ENCODE results near the gene GNAO1.

Gene GNAO1

GRCh38 chr16:56269811-56270684, 78.8 kb downstream of the GNAO1 start:
- POLR2A ChIA-PET, result no interaction called here
- CTCF ChIA-PET, result interaction anchor here (0.6 to 0.7 kb wide), 2 partner anchors 14 to 52 kb away, joined by 3 read pairs; no protein-coding TSS in a partner anchor
- no peak for DNase-seq (ENCODE audit: extremely low spot score)
- TF ChIP-seq ZNF384 (IDR thresholded peaks at IDR 0.05), result no peak
- no peak for TF ChIP-seq ARNT (IDR thresholded peaks at IDR 0.05)
- no peak for TF ChIP-seq LEF1 (IDR thresholded peaks at IDR 0.05; ENCODE audit: borderline replicate concordance)
- TF ChIP-seq NFRKB (IDR thresholded peaks at IDR 0.05), result no peak
- TF ChIP-seq SUZ12 (IDR thresholded peaks at IDR 0.05), result no peak
- TF ChIP-seq FOXM1 (IDR thresholded peaks at IDR 0.05; ENCODE audit: borderline replicate concordance), result no peak

- ChIA-PET POLR2A (no interaction called here), CTCF (interaction anchor here (0.6 to 0.7 kb wide), 2 partner anchors 14 to 51 kb away, joined by 3 read pairs; no protein-coding TSS in a partner anchor)
- TF ChIP-seq L3MBTL2 (conservative IDR thresholded peaks at IDR 0.05) (no peak), FOXK2 (IDR thresholded peaks at IDR 0.05) (no peak)
- no peak for DNase-seq (ENCODE audit: extremely low spot score)
Measured at GRCh38 chr16:56270828-56271227, 79.5 kb downstream of the GNAO1 start.

- no peak for DNase-seq (ENCODE audit: extremely low spot score)
- ChIA-PET POLR2A (no interaction called here), CTCF (no interaction called here)
- no peak for TF ChIP-seq ZNF384 (IDR thresholded peaks at IDR 0.05)
Measured at GRCh38 chr16:56272583-56272894, 81.2 kb downstream of the GNAO1 start.

- TF ChIP-seq SUZ12 (IDR thresholded peaks at IDR 0.05), result no peak
- no peak for TF ChIP-seq FOXA1 (IDR thresholded peaks at IDR 0.05)
- no peak for TF ChIP-seq ZNF384 (IDR thresholded peaks at IDR 0.05)
- no peak for TF ChIP-seq TARDBP (IDR thresholded peaks at IDR 0.05)
- TF ChIP-seq BHLHE40 (IDR thresholded peaks at IDR 0.05; ENCODE audit: borderline replicate concordance), result no peak
- TF ChIP-seq FOXM1 (IDR thresholded peaks at IDR 0.05; ENCODE audit: borderline replicate concordance), result no peak
- no peak for TF ChIP-seq SP1 (IDR thresholded peaks at IDR 0.05)
- TF ChIP-seq PKNOX1 (IDR thresholded peaks at IDR 0.05), result no peak
- no peak for TF ChIP-seq FOXK2 (IDR thresholded peaks at IDR 0.05)
- TF ChIP-seq HDGF (IDR thresholded peaks at IDR 0.05; ENCODE audit: borderline replicate concordance), result no peak
- TF ChIP-seq NFRKB (IDR thresholded peaks at IDR 0.05), result no peak
- TF ChIP-seq ARNT (IDR thresholded peaks at IDR 0.05), result no peak
- CTCF ChIA-PET, result no interaction called here
- POLR2A ChIA-PET, result no interaction called here
- DNase-seq (ENCODE audit: extremely low spot score), result no peak
Measured at GRCh38 chr16:56273615-56274014, 82.3 kb downstream of the GNAO1 start.

- no peak for DNase-seq (ENCODE audit: extremely low spot score)
- CTCF ChIA-PET, result no interaction called here
- POLR2A ChIA-PET, result no interaction called here
- TF ChIP-seq SP1 (IDR thresholded peaks at IDR 0.05) (no peak), TARDBP (IDR thresholded peaks at IDR 0.05) (no peak), HDGF (IDR thresholded peaks at IDR 0.05; ENCODE audit: borderline replicate concordance) (no peak), FOXM1 (IDR thresholded peaks at IDR 0.05; ENCODE audit: borderline replicate concordance) (no peak), ZNF384 (IDR thresholded peaks at IDR 0.05) (no peak), FOXA1 (IDR thresholded peaks at IDR 0.05) (no peak), LEF1 (IDR thresholded peaks at IDR 0.05; ENCODE audit: borderline replicate concordance) (no peak)
Measured at GRCh38 chr16:56274369-56274768, 83.1 kb downstream of the GNAO1 start.

- CTCF ChIA-PET, result no interaction called here
- no peak for TF ChIP-seq PKNOX1 (IDR thresholded peaks at IDR 0.05)
- no peak for TF ChIP-seq NFRKB (IDR thresholded peaks at IDR 0.05)
- POLR2A ChIA-PET, result no interaction called here
Measured at GRCh38 chr16:56275076-56275475, 83.8 kb downstream of the GNAO1 start.

GRCh38 chr16:56275801-56276200, 84.5 kb downstream of the GNAO1 start:
- ChIA-PET POLR2A (no interaction called here), CTCF (no interaction called here)
- no peak for DNase-seq (ENCODE audit: extremely low spot score)
- TF ChIP-seq ZNF384 (IDR thresholded peaks at IDR 0.05) (no peak), FOXA1 (IDR thresholded peaks at IDR 0.05) (no peak), PKNOX1 (IDR thresholded peaks at IDR 0.05) (no peak), ELF4 (IDR thresholded peaks at IDR 0.05) (no peak), CTBP1 (IDR thresholded peaks at IDR 0.05; ENCODE audit: borderline replicate concordance) (no peak), NFRKB (IDR thresholded peaks at IDR 0.05) (no peak), TARDBP (IDR thresholded peaks at IDR 0.05) (no peak), LEF1 (IDR thresholded peaks at IDR 0.05; ENCODE audit: borderline replicate concordance) (no peak), BHLHE40 (IDR thresholded peaks at IDR 0.05; ENCODE audit: borderline replicate concordance) (no peak)

More at GRCh38 chr16:56275076-56275475, 83.8 kb downstream of the GNAO1 start:
- no peak for DNase-seq (ENCODE audit: extremely low spot score)
